Endothelial cell of umbilical vein (primary cell): ENCODE results near the gene CERK. TPM values are rescaled to one million over a fixed set of nuclear protein-coding genes. Genes with fewer than 3 reads are reported as not detected.

Experiments used
- BruUV-seq: library from RNA; stranded (reverse); fragments of 400-500 nt; replicated peaks from 2 replicates; lab custom pipeline; 2021; lab: Mats Ljungman, UMichigan
- CTCF ChIA-PET: fragments of 300-600, 350-600 bp; sonication (Branson Sonifier 250); formaldehyde crosslinking; loops from one replicate; lab custom pipeline; 2021; ENCODE audit warnings: antibody characterized with exemption, inconsistent platforms; lab: Charles Lee
- POLR2A ChIA-PET: fragments of 300-600, 350-600 bp; sonication (Branson Sonifier 250); formaldehyde crosslinking; loops from one replicate; lab custom pipeline; 2021; ENCODE audit warnings: antibody characterized with exemption, inconsistent platforms; lab: Charles Lee
- DNase-seq: peaks from one replicate; pipeline ENCODE4 v3.0.0-alpha.2; 2011; ENCODE audit warnings: low read depth, low spot score
- FAIRE-seq: peaks from 2 replicates; lab custom pipeline; 2011; peaks lifted over from hg19 to GRCh38; lab: Jason Lieb, UNC
- H2AFZ ChIP-seq: 2 replicates; pipeline ENCODE4 v1.6.0; 2012; ENCODE audit warnings: low read depth, low read length, control low read depth, inconsistent platforms
- H3K27ac ChIP-seq: 2 replicates; pipeline ENCODE4 v1.5.1; 2011; ENCODE audit warnings: low read depth, mild to moderate bottlenecking, control low read depth, low read length, moderate library complexity; ENCODE audit not compliant: insufficient read depth
- H3K27me3 ChIP-seq, 2 experiments: 2 replicates each; pipeline versions ENCODE4 v1.6.0 to v1.6.1; 2011; ENCODE audit warnings: low read length in 2 of 2, mixed read lengths in 1 of 2; ENCODE audit not compliant: control insufficient read depth in 2 of 2, insufficient read depth in 2 of 2
- H3K36me3 ChIP-seq, 2 experiments: 2 replicates in 1 of 2; 3 replicates in 1 of 2; pipeline ENCODE4 v1.5.1; 2011; ENCODE audit warnings: low read length in 2 of 2, mild to moderate bottlenecking in 1 of 2, moderate library complexity in 1 of 2; ENCODE audit not compliant: control insufficient read depth in 2 of 2, insufficient read depth in 2 of 2; ENCODE audit errors: extremely low read depth in 1 of 2
- H3K4me1 ChIP-seq: 3 replicates; pipeline ENCODE4 v1.5.1; 2011; ENCODE audit warnings: mild to moderate bottlenecking, low read length; ENCODE audit not compliant: control insufficient read depth, insufficient read depth; ENCODE audit errors: extremely low read depth
- H3K4me2 ChIP-seq: 2 replicates; pipeline ENCODE4 v1.6.1; 2011; ENCODE audit warnings: low read length, control low read depth, mixed read lengths; ENCODE audit not compliant: insufficient read depth
- H3K4me3 ChIP-seq, 3 experiments: fragments of 200-600 bp in 1 of 3; sonication (generic), shearing (Covaris generic) in 1 of 3; replicated peaks in 1 of 3; 2 replicates each; pipeline ENCODE4 v1.5.1; 2011 to 2016; ENCODE audit warnings: control low read depth in 3 of 3, low read length in 3 of 3, mild to moderate bottlenecking in 2 of 3, inconsistent platforms in 1 of 3, low read depth in 1 of 3, moderate library complexity in 1 of 3; ENCODE audit not compliant: insufficient read depth in 1 of 3
- H3K79me2 ChIP-seq: 2 replicates; pipeline ENCODE4 v1.6.0; 2012; ENCODE audit warnings: low read length, inconsistent platforms; ENCODE audit not compliant: control insufficient read depth, insufficient read depth
- H3K9ac ChIP-seq: replicated peaks from 2 replicates; pipeline ENCODE3; 2011; ENCODE audit warnings: low read length, control low read depth; ENCODE audit not compliant: insufficient read depth; ENCODE audit errors: extremely low read depth
- H3K9me1 ChIP-seq: replicated peaks from 3 replicates; pipeline ENCODE4 v1.6.0; 2011; ENCODE audit warnings: mild to moderate bottlenecking, low read length; ENCODE audit not compliant: control insufficient read depth, insufficient read depth; ENCODE audit errors: extremely low read depth
- H3K9me3 ChIP-seq: replicated peaks from 2 replicates; pipeline ENCODE4 v1.5.1; 2012; ENCODE audit warnings: low read length, inconsistent platforms; ENCODE audit not compliant: control insufficient read depth, insufficient read depth
- H4K20me1 ChIP-seq: replicated peaks from 2 replicates; pipeline ENCODE3; 2011; ENCODE audit warnings: mild to moderate bottlenecking, low read length; ENCODE audit not compliant: control insufficient read depth, insufficient read depth; ENCODE audit errors: extremely low read depth
- EZH2 ChIP-seq: IDR thresholded peaks from 2 replicates; pipeline ENCODE4 v1.6.1; 2012; ENCODE audit warnings: borderline replicate concordance, low read depth, mild to moderate bottlenecking, moderate library complexity, low read length, inconsistent platforms; ENCODE audit not compliant: severe bottlenecking
- FOS ChIP-seq: IDR thresholded peaks from 2 replicates; pipeline ENCODE4 v1.6.1; 2011; ENCODE audit warnings: mild to moderate bottlenecking, low read length, moderate library complexity, borderline replicate concordance; ENCODE audit not compliant: insufficient read depth
- GATA2 ChIP-seq: IDR thresholded peaks from 2 replicates; pipeline ENCODE4 v1.7.0; 2011; ENCODE audit warnings: low read depth, mild to moderate bottlenecking, moderate library complexity, mixed read lengths, low read length; ENCODE audit not compliant: insufficient read length, insufficient read depth
- JUN ChIP-seq: IDR thresholded peaks from 2 replicates; pipeline ENCODE4 v1.6.1; 2011; ENCODE audit warnings: borderline replicate concordance, low read depth; ENCODE audit not compliant: insufficient read length, insufficient read depth
- MAX ChIP-seq: IDR thresholded peaks from 2 replicates; pipeline ENCODE4 v1.6.1; 2011; ENCODE audit not compliant: insufficient read depth, insufficient read length
- MYC ChIP-seq: IDR thresholded peaks from one replicate; pipeline ENCODE4 v1.6.1; 2011; ENCODE audit warnings: mild to moderate bottlenecking, low read depth, low read length
- POLR2AphosphoS5 ChIP-seq: IDR thresholded peaks from 2 replicates; pipeline ENCODE4 v1.6.1; 2012; ENCODE audit warnings: low read depth, mild to moderate bottlenecking, control low read depth, low read length, moderate library complexity; ENCODE audit not compliant: insufficient read depth
- dilution Hi-C: fragments of 300-500 bp; cut with MboI; formaldehyde crosslinking; loops from one replicate; pipeline ENCODE4 v1.15.0; 2019; ENCODE audit warnings: low sequenced_read_pairs; ENCODE audit not compliant: extremely low pct_ligation_motif_present
- intact Hi-C: fragments of 100-400 bp; cut with micrococcal nuclease; formaldehyde crosslinking; loops from one replicate; pipeline ENCODE4 v1.10.0; 2022
- polyA plus RNA-seq, 4 experiments: library from polyadenylated mRNA; depleted of rRNA in 3 of 4; stranded (reverse) in 3 of 4; unstranded in 1 of 4; fragments of >200 nt; gene quantifications; 2 replicates each; pipeline versions ENCODE4 v1.2.1 to v1.2.3, GENCODE V29; 2011 to 2012; ENCODE audit warnings: missing spikeins in 1 of 4
- total RNA-seq: library from RNA; stranded (reverse); gene quantifications from 2 replicates; pipeline ENCODE4 v1.2.3, GENCODE V29; 2021

The CERK gene
- total and polyA plus RNA-seq, 2 donors (not counting 3 experiments of a cell fraction or from before 2014, with no cell fraction given), result 61.1 to 88.0 TPM

- Histone ChIP-seq H3K27me3 (no peaks in the 10 kb centered on the region), H3K9ac (no peak overlapping the region), H4K20me1 (no peaks in the 10 kb centered on the region), H3K9me3 (no peaks in the 10 kb centered on the region), H3K79me2 (no peaks in the 10 kb centered on the region), H3K27ac (no peak overlapping the region), H3K4me1 (peaks cover 3% of the 10 kb centered on the region), H3K4me2 (no peak overlapping the region), H3K9me1 (no peaks in the 10 kb centered on the region), H3K4me3 (no peak overlapping the region), H3K36me3 (no peaks in the 10 kb centered on the region), H2AFZ (no peak overlapping the region)
- FAIRE-seq (no peak), DNase-seq (no peak)
- ChIA-PET CTCF (no interaction called here), POLR2A (no interaction called here)
- intact Hi-C loops, result no loop called here
- dilution Hi-C loops, result no loop called here
- TF ChIP-seq EZH2 (no peak), MYC (no peak), GATA2 (no peak), POLR2AphosphoS5 (no peak), JUN (no peak), FOS (no peak), MAX (no peak)
- no TSS peak for BruUV-seq
These were observed 86.7 kb downstream of the CERK start for GRCh38 chr22:46651316-46651715.

- no TSS peak for BruUV-seq
- no peak overlapping the region for H3K27ac ChIP-seq
- CTCF ChIA-PET, result no interaction called here
These were observed 87.8 kb downstream of the CERK start for GRCh38 chr22:46650078-46650810.

More at GRCh38 chr22:46650078-46650810, 87.8 kb downstream of the CERK start:
- no peaks in the 10 kb centered on the region for H3K36me3 ChIP-seq
- no peaks in the 10 kb centered on the region for H4K20me1 ChIP-seq
- H3K9ac ChIP-seq, result no peak overlapping the region
- dilution Hi-C loops, result no loop called here
- H3K4me3 ChIP-seq, result no peak overlapping the region
- no peaks in the 10 kb centered on the region for H3K27me3 ChIP-seq
- H3K79me2 ChIP-seq, result no peaks in the 10 kb centered on the region
- TF ChIP-seq JUN (no peak), MAX (no peak), FOS (no peak)
- POLR2A ChIA-PET, result no interaction called here
- peaks cover 3% of the 10 kb centered on the region for H3K4me1 ChIP-seq
- H2AFZ ChIP-seq, result no peak overlapping the region
- H3K4me2 ChIP-seq, result no peak overlapping the region
- intact Hi-C loops, result no loop called here
- FAIRE-seq (no peak), DNase-seq (no peak)
- H3K9me1 ChIP-seq, result no peaks in the 10 kb centered on the region
- H3K9me3 ChIP-seq, result no peaks in the 10 kb centered on the region
